ENCODE measurements around the gene SDR39U1. TPM values are rescaled to one million over a fixed set of nuclear protein-coding genes. Genes with fewer than 3 reads are reported as not detected.

SDR39U1 gene
- total and polyA plus RNA-seq, 2 experiments from 2014 or later = 34.1 to 99.7 TPM

- Histone ChIP-seq H3K79me2 (peaks cover 29% of the 10 kb centered on the region), H3K4me2 (no peak overlapping the region), H3K9me3 (ENCODE audit: low read depth) (no peaks in the 10 kb centered on the region), H3K27me3 (no peaks in the 10 kb centered on the region), H3K27ac (no peak overlapping the region), H3K9me2 (replicated peaks; ENCODE audit: insufficient read depth) (no peaks in the 10 kb centered on the region), H4K20me1 (ENCODE audit: insufficient read depth, poor library complexity, severe bottlenecking) (peaks cover 24% of the 10 kb centered on the region), H3K4me3 (no peak overlapping the region), H3K36me3 (replicated peaks; ENCODE audit: insufficient read depth, low read depth) (no peaks in the 10 kb centered on the region), H2AFZ (no peak overlapping the region), H3K4me1 (ENCODE audit: insufficient read depth) (peaks cover 10% of the 10 kb centered on the region)
- 74% methylated on average over 6 of the region's 6 CpGs for WGBS (ENCODE audit: low lambda C conversion rate, missing lambda C conversion rate)
- TF ChIP-seq EZH2phosphoT487 (IDR thresholded peaks at IDR 0.05; ENCODE audit: low read depth, severe bottlenecking, unreplicated experiment) (no peak), CTCF (IDR thresholded peaks at IDR 0.05; ENCODE audit: poor library complexity) (no peak), EZH2 (IDR thresholded peaks at IDR 0.05; ENCODE audit: borderline replicate concordance) (no peak)
- DNase-seq (ENCODE audit: low spot score) = no peak
Measured at GRCh38 chr14:24435998-24436354, 6.6 kb downstream of the SDR39U1 start.

- no peaks in the 10 kb centered on the region for H3K9me3 ChIP-seq (ENCODE audit: low read depth)
- 88% methylated on average over 2 of the region's 2 CpGs for WGBS (ENCODE audit: low lambda C conversion rate, missing lambda C conversion rate)
- no peaks in the 10 kb centered on the region for H3K9me2 ChIP-seq (replicated peaks; ENCODE audit: insufficient read depth)
- H3K4me2 ChIP-seq = no peak overlapping the region
- H4K20me1 ChIP-seq (ENCODE audit: insufficient read depth, poor library complexity, severe bottlenecking) = peaks cover 22% of the 10 kb centered on the region
- H2AFZ ChIP-seq = no peak overlapping the region
- DNase-seq (ENCODE audit: low spot score) = no peak
- no peak overlapping the region for H3K4me3 ChIP-seq
- H3K4me1 ChIP-seq (ENCODE audit: insufficient read depth) = peaks cover 11% of the 10 kb centered on the region
- TF ChIP-seq EZH2 (IDR thresholded peaks at IDR 0.05; ENCODE audit: borderline replicate concordance) (no peak), CTCF (IDR thresholded peaks at IDR 0.05; ENCODE audit: poor library complexity) (no peak)
- no peak overlapping the region for H3K27ac ChIP-seq
- H3K36me3 ChIP-seq (replicated peaks; ENCODE audit: insufficient read depth, low read depth) = no peaks in the 10 kb centered on the region
- no peaks in the 10 kb centered on the region for H3K27me3 ChIP-seq
- H3K79me2 ChIP-seq = peaks cover 31% of the 10 kb centered on the region
Measured at GRCh38 chr14:24435192-24435810, 7.3 kb downstream of the SDR39U1 start.

- peaks cover 32% of the 10 kb centered on the region for H3K79me2 ChIP-seq
- no peaks in the 10 kb centered on the region for H3K9me3 ChIP-seq (ENCODE audit: low read depth)
- no peaks in the 10 kb centered on the region for H3K36me3 ChIP-seq (replicated peaks; ENCODE audit: insufficient read depth, low read depth)
- no peaks in the 10 kb centered on the region for H3K27me3 ChIP-seq
- DNase-seq (ENCODE audit: low spot score) = no peak
- TF ChIP-seq CTCF (IDR thresholded peaks at IDR 0.05; ENCODE audit: poor library complexity) (no peak), EZH2phosphoT487 (IDR thresholded peaks at IDR 0.05; ENCODE audit: low read depth, severe bottlenecking, unreplicated experiment) (no peak), EZH2 (IDR thresholded peaks at IDR 0.05; ENCODE audit: borderline replicate concordance) (no peak)
- no peak overlapping the region for H3K27ac ChIP-seq
- H3K4me1 ChIP-seq (ENCODE audit: insufficient read depth) = peaks cover 11% of the 10 kb centered on the region
- H4K20me1 ChIP-seq (ENCODE audit: insufficient read depth, poor library complexity, severe bottlenecking) = peaks cover 22% of the 10 kb centered on the region
- no peak overlapping the region for H3K4me3 ChIP-seq
- H3K9me2 ChIP-seq (replicated peaks; ENCODE audit: insufficient read depth) = no peaks in the 10 kb centered on the region
- 95% methylated on average over 3 of the region's 3 CpGs for WGBS (ENCODE audit: low lambda C conversion rate, missing lambda C conversion rate)
- H2AFZ ChIP-seq = no peak overlapping the region
- no peak overlapping the region for H3K4me2 ChIP-seq
Measured at GRCh38 chr14:24434676-24435075, 7.9 kb downstream of the SDR39U1 start.

All from hepatocyte (in vitro differentiated cells).